ENCODE measurements around the gene DENND1A.
"Not testable (repeated sequence)": the region's sequence is repeated elsewhere in the genome, so short reads cannot be mapped to it uniquely, and the experiment has no call there.

Gene DENND1A

DNA sequence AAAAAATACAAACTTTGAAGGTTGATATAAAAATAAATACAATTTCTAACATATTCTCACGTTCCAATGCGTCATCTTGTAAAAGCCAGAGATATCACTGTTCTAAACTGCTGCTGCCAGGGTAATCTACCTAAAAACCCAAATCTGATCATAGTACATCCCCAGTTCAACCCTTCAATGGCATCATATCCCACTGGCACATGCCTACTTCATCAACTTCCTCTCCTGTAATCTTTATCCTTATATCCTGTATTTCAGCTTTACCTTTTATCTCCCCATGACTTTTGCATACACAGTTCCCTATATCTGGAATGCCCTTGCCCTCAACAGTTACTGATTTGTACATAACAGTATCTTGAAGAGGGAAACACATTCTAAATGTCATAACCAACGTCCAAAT is 7.5 kb downstream of the DENND1A start:
- no peak for DNase-seq (ENCODE audit: low read depth in 2 of 2)

DNA sequence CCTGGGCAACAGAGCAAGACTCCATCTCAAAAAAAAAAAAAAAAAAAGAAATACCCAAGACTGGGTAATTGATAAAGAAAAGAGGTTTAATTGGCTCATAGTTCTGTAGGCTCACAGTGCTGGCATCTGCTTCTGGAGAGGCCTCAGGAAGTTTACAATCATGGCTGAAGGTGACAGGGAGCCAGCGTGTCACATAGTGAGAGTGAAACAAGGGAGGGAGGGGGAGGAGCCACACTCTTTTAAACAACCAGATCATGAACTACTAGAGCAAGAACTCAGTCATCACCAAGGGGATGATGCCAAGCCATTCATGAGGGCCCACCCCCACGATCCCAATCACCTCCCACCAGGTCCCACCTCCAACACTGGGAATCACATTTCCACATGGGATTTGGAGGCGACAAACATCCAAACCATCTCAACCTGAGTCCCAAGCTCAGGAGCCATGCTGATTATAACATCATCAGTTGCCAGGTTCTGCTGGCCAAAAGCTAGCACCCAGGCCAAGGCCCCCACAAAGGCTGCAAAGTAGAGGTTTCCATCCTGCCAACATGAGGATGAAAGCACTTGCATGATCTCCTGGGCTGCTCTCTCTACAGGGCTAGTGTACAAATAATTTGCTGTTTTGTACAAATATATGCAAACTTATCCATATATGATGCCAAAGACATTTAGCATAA is 15.3 kb downstream of the DENND1A start:
- peak in 1 of 2 experiments; percentile 3 for DNase-seq (ENCODE audit: low read depth in 2 of 2)

DNA sequence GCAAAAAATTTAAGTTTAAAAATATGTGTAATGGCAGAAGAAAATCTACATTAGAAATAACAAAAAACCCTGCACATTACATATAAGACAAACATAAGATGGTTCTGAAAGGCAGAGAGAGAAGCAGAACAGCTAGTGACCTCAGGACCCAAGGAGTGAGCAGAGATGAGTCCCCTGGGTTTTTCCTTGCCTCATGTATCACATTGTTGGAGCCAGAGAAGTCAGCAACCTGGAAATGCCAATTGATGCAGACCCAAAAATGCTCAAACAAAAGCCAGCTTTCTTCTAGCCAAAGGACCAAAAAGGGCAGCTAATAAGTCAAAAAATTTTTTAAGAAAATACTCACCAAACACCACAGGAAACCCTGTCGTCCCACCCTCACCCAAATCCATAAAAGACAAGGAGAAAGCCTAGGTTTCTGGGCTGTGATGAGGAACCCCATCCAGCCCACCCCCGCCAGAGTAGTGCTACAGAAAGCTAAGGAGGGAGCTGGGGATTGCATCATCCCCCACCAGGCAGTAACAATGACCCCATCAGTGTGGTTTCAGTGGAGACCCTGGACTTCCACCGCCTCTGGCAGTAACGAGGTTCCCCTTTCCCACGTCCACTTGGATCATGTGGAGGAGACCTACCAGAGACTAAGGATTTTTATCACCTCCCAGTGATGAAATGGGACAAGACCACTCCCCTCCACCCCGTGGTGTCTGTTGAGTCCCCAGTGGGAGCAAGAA is 17.6 kb downstream of the DENND1A start:
- no peak for DNase-seq (ENCODE audit: low read depth in 2 of 2)

DNA sequence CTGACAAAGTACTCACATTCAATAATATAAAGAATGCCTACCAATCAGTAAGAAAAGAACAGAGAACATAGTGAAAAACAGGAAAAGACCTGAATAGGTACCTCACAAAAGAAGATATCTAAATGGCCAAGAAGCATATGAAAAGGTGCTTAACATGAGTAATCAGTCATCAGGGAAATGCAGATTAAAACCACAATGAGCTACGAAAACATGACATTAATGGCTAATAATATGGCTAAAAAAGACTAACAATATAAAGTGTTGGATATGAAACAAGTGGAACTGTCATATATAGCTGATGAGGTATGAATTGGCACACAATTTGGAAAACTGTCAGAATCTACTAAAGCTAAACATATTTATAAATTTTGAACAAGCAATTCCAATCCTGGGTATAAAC is 18.9 kb downstream of the DENND1A start:
- DNase-seq (ENCODE audit: low read depth in 2 of 2), result no peak

DNA sequence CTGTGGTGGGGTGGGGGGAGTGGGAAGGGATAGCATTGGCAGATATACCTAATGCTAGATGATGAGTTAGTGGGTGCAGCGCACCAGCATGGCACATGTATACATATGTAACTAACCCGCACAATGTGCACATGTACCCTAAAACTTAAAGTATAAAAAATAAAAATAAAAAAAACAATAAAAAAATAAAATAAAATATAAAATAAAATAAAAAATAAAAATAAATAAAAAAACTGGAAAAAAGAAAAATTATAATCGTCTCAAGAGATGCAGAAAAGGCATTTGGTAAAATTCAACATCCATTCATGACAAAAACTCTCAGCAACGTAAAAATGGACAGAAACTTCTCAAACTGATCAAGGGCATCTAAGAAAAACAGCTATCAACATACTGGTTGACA is 20.7 kb downstream of the DENND1A start:
- not testable (repeated sequence) for DNase-seq (ENCODE audit: low read depth in 2 of 2)

DNA sequence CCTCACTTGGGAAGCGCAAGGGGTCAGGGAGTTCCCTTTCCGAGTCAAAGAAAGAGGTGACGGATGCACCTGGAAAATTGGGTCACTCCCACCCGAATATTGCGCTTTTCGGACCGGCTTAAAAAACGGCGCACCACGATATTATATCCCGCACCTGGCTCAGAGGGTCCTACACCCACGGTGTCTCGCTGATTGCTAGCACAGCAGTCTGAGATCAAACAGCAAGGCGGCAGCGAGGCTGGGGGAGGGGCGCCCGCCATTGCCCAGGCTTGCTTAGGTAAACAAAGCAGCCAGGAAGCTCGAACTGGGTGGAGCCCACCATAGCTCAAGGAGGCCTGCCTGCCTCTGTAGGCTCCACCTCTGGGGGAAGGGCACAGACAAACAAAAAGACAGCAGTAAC is 26.4 kb downstream of the DENND1A start:
- DNase-seq (ENCODE audit: low read depth in 2 of 2), result not testable (repeated sequence)

DNA sequence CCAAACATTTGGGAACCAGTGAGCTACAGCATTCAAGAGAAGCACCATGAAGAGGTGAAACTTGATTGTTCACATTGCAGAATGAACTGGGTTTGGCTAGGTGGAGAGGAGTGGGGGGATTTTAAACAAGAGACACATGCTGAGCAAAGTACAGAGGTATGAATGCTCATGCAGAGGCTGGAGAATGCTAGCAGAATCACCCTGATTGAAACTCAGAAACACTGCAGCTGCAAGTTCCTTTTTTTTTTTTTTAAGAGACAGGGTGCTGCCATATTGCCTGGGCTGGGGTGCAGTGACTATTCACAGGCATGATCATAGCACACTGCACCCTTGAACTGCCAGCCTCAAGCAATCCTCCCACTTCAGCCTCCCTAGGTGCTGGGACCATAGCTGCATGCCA is 35.1 kb downstream of the DENND1A start:
- no peak for DNase-seq (ENCODE audit: low read depth in 2 of 2)

DNA sequence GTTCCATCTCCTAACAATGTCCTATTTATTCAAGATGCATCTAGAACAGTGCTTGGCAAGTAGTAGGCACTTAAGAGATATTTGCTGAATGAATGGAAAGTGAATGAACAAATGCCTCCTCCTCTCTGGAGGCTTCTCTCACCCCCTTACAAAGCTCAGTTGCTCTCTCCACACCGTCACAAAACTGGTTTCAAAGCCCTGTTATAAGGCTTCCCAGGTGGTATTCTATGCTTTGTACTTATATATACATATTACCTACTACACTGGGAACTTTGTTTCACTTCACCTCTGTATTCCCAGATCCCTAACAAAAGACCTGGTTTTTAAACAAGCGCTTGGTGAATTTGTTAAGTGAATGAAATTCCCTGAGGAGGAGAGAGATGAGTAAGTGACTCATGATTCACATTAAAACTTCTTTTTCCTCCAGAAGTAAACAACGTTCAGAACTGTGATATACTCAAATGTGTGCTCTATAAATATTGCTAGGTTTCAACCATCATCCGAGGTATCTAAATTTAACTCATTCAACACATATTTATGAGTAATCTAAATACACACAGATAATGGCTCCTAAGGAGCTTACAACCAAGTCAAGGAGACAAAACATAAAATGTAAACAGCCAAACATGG is 36.0 kb downstream of the DENND1A start:
- DNase-seq (ENCODE audit: low read depth in 2 of 2), result no peak

DNA sequence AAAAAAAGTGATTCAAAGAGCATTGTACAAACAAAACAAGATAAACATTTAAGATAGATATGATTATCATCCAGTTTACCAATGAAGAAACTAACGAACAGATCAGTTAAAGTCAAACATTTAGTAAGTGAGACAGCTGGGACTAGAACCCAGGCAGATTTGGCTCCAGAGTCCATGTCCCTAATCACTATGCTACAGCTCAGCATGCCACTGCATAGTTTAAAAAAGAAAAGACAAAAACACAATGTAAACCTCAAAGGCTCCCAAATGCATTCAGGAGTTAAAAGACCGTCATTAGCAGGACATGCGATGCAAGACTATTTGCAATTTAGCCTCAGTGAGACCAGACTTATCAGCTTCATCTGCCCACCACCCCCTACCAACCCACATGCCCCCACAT is 36.8 kb downstream of the DENND1A start:
- no peak for DNase-seq (ENCODE audit: low read depth in 2 of 2)

DNA sequence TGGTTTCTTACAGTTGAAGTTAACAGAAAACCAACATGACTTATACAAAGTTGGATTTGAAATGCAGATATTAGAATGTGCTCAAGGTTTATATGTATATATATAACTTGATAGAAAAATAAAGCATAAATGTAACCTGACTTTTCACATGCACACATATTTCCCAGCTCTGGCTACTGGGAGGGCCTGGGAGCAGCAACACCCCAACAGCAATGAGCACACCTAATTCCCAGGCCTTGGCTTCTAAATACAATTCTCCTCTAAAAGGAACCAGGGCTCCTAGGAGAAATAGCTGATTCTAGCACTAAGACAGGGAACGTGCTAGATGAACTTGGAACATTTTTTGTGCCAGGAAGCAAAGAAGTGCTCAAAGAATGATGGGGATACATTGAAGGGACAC is 42.1 kb downstream of the DENND1A start:
- no peak for DNase-seq (ENCODE audit: low read depth in 2 of 2)

DNA sequence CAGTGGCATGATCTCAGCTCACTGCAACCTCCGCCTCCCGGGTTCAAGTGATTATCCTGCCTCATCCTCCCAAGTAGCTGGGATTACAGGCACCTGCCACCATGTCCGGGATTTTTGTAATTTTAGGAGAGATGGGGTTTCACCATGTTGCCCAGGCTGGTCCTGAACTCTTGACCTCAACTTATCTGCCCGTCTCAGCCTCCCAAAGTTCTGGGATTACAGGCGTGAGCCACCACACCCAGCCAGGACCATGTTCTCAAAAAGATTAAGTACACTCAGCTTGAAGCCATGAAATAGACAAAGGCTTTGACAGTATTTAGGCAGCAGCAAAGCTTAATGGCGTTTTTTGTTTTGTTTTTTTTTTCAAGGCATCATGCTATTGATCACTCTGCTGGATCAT is 44.1 kb downstream of the DENND1A start:
- DNase-seq (ENCODE audit: low read depth in 2 of 2), result not testable (repeated sequence)

DNA sequence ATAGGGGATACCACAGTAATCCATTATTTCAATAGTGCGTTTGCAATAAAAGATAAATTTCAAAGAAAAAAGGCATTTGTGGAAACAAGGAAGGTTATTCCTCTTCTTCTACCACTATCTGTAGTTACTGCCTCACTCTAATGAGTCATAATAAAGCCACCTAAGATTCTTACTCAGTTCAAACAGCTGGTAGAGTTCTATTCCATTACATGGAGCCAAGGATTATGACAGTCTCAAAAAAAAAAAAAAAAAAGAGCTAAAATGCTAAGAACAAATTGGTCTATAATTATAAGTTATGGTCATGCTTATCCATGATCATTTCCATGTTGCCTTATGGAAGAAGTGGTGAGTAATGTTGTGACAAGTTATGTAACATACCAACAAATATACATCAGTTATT is 46.3 kb downstream of the DENND1A start:
- no peak for DNase-seq (ENCODE audit: low read depth in 2 of 2)

DNA sequence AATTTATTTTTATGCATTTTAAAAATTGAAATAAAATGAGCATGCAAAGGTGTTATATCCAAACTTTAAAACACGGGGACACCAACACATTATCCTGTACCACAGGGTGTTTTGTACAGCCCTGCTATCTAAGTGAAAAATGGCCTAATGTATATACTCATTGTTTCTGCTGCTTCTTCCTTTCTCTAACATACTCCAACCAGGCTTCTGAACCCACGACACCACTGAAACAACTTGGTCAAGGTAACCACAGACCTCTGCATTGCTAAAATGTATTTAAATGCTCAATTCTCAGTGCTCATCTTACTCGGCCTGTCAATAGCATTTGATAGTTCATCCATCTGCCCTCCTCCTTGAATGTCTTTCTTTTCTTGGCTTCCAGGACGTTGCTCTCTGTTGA is 48.3 kb downstream of the DENND1A start:
- DNase-seq (ENCODE audit: low read depth in 2 of 2), result no peak

DNA sequence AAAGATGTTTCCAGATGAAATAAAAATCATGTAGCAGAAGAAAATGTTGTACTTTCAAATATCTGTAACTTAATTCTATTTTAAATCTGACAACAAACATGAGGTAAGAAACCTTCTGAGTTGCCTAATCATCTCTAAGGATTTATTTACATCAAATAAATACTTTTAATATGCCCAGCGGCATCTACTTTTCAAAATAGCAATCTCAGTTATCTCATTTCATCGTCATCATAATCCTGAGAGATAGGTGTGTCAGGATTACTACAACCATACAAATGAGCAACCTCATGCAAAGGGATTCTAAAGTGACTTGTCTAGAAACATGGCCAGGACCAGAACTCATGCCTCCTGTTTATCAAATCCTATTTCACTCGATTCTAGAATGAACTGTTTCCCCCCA is 49.5 kb downstream of the DENND1A start:
- no peak for DNase-seq (ENCODE audit: low read depth in 2 of 2)

DNA sequence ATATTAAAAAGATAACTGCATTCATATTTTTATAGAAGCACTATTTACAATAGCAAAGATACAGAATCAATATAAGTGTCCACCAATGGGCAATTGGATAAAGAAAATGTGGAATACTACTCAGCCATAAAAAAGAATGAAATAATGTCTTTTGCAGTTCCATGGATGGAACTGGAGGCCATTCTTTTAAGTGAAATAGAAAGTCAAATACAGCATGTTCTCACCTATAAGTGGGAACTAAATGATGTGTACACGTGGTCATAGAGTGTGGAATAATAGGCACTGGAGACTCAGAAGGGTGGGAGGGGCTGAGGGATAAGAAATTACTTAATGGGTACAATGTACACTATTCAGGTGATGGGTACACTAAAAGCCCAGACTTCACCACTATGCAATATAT is 53.2 kb downstream of the DENND1A start:
- no peak for DNase-seq (ENCODE audit: low read depth in 2 of 2)

DNA sequence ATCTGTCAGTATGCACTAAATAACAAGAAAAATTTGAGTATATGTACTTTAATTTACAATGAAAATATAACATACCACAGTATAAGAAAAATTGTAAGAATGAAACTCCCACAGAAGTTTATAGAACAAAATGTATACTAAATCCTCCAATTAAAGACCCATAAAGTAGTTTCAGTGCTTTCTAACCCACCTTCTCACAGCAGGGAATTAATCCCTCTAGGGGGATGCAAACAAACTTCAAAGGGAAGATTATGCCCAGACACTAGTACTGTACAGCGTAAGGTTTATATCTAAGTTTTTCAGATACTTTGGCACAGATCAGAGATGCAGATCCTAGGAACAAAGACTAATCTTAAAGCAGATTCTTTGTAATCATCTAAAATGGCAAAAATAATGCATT is 57.2 kb downstream of the DENND1A start:
- no peak for DNase-seq (ENCODE audit: low read depth in 2 of 2)

DNA sequence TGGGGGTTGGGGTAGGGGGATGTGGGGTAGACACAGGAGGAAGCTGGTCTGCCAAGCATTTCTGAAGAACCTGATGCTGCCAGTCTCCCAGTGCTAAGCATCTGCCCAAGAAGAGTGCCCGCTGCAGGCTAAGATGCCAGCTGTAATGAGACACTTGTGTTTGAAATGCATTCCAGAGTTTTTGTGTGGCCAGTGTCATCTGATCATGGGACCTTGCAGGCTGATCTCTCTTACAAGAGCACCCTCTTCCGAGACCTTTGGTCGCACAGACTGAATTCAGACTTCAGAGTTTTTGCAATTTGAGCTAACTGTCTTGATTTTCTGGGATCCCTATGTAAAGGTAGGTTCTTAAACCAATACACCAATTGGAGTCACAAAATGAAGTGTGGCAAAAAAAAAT is 58.1 kb downstream of the DENND1A start:
- no peak for DNase-seq (ENCODE audit: low read depth in 2 of 2)

DNA sequence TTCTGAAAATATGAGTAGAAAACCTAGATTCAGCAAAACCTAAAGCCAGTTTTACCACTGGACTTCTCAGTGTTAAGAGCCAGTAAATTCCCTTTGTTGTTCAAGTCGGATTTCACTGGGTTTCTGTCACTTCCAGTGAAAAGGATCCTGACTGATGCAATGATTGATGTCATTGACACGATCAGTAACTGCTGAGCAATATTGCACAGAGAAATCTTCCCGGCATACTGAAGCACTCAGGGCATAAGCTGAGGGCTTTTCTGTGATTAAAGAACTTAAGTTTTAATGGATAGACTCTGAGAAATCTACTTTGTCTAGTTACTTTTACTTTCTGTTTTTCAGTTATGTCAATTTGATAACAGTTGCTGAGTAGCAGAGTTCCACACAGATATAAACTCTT is 61.9 kb downstream of the DENND1A start:
- no peak for DNase-seq (ENCODE audit: low read depth in 2 of 2)

DNA sequence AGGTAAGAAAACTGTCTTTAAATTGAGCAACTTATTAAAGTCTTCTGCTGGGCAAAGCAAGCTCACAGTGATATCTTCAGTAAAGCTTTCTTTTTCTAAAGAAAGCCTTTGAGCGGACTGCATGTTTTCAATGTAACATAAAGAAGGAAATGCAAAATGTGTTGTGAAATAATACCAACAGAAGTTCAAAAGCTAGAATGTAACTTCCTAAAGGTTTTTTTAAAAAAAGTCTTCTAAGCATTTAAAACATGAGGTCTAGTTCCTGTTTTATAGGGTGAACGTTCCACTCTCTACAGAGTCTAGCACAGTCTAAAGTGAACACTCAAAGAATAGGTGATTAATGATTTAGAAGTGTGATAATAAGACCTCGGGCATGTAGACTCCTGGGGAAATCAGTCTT is 62.9 kb downstream of the DENND1A start:
- no peak for DNase-seq (ENCODE audit: low read depth in 2 of 2)

DNA sequence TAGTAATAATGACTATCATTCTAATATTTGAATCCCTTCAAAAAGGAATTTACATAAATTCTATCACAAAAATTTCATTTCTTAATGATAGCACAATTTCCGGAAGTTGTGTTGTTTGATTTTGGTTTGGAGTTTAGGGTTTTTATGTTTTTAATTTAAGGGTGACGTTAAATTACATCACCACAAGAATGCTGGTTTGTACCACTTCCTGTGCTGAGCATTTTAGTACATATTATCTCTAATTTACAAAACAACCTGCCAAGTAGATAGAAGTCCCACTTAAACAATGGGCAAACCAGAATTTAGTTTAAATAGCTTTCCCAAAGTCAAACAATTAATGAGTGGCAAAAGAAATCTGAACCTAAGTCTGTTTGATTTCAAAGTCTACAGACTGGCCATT is 63.4 kb downstream of the DENND1A start:
- no peak for DNase-seq (ENCODE audit: low read depth in 2 of 2)

DNA sequence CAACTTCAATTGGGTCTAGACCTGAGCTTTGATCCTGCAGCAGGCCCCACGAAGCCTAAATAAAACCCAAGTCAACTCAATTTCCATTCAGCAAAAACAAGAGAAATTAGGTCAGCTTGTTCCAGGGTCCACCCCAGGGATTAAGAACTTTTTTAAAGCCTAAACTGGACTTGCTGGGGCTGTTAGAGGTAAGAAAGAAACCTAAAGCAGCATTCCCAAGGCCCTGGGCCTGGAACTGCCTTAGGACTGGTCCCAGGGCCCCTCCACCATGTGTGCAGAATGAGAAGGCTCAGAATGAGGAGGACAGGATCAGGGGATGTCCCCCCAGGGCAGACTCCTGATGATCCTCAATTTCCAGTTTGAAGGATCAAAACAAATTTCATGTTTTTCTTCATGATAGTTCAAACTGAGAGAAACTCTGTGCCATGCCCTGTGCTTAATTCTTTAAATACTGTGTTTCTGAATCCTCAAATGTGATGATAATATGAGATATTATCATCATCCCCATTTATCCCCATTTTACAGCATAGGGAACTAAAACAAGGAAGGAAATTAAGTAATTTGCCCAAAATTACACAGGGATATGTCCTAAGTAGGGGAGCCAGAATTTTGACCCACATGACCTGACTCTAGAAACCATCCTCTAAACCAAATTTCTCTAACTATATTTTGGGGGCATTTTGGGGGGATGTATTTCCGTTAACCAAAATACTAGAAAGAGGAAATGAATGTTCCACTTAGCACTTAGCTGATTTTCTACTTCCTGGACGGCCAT is 64.5 kb downstream of the DENND1A start:
- DNase-seq (ENCODE audit: low read depth in 2 of 2), result no peak

DNA sequence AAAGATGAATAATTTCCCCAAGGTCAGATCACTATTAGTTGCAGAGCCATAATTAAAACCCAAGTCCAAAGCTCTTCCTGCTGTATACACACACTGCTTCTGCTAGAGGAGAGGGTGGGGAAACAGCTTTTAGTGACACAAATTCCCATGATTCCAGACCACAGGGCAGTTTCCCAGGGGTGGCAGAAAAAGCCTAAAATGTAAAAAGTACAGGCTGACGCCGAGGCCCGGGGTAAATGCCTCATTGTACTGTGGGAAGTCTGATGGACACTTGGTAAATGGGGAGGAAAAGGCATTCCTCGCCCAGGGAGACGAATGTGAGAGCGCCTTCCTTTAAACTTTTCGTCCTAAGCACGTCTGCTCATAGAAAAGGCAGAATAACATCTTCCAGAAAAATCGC is 65.7 kb downstream of the DENND1A start:
- no peak for DNase-seq (ENCODE audit: low read depth in 2 of 2)
